ENCODE data around the gene MCRIP2. TPM values are rescaled to one million over a fixed set of nuclear protein-coding genes. Genes with fewer than 3 reads are reported as not detected.

Gene MCRIP2
- total and polyA plus RNA-seq, 9 of the 15 experiments (the other 6 are each of a cell fraction or from before 2014, with no cell fraction given): 0.80 to 120 (median 35.2) TPM

DNA sequence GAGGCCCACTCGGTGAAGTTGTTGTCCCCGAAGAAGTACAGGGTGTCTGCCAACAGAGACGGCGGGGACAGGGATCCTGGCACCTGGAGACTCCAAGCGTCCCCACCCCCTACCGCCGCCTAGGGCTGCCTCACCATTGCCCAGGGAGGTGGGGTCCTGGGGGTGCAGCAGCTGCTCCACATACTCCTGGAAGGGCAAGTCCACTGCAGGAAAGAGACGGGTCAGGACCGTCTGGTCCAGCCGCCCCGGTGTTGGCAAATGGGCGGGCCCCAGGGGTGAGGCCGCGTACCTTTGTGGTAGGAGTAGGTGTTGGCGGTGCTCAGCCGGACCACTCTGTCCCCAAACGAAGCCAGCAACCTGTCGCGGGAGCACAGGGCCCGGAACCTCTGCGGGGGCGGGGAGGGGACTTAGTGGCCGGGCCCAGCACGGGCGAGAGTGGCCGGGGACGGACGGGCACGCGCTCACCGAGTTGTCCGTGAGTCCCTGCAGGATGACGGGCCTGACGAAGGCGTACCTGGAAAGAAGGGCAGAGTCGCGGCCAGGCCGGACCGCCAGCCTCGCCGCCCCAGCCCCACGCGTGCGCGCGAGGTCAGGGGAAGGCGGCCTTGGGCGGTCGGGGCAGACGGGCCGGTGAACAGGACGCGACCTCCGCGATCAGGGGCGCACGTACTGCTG lies 41.9 kb downstream of the MCRIP2 start (continued):
- TF ChIP-seq, protein P1, sequence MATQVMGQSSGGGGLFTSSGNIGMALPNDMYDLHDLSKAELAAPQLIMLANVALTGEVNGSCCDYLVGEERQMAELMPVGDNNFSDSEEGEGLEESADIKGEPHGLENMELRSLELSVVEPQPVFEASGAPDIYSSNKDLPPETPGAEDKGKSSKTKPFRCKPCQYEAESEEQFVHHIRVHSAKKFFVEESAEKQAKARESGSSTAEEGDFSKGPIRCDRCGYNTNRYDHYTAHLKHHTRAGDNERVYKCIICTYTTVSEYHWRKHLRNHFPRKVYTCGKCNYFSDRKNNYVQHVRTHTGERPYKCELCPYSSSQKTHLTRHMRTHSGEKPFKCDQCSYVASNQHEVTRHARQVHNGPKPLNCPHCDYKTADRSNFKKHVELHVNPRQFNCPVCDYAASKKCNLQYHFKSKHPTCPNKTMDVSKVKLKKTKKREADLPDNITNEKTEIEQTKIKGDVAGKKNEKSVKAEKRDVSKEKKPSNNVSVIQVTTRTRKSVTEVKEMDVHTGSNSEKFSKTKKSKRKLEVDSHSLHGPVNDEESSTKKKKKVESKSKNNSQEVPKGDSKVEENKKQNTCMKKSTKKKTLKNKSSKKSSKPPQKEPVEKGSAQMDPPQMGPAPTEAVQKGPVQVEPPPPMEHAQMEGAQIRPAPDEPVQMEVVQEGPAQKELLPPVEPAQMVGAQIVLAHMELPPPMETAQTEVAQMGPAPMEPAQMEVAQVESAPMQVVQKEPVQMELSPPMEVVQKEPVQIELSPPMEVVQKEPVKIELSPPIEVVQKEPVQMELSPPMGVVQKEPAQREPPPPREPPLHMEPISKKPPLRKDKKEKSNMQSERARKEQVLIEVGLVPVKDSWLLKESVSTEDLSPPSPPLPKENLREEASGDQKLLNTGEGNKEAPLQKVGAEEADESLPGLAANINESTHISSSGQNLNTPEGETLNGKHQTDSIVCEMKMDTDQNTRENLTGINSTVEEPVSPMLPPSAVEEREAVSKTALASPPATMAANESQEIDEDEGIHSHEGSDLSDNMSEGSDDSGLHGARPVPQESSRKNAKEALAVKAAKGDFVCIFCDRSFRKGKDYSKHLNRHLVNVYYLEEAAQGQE (IDR thresholded peaks at IDR 0.05; ENCODE audit: borderline replicate concordance): no peak
- TF ChIP-seq, protein P1 (CRISPR knock-in tag; IDR thresholded peaks at IDR 0.05; ENCODE audit: low read depth): peak; percentile 81; the same call in 1 of the 2 replicates
- TF ChIP-seq ZNF696 (CRISPR knock-in tag; conservative IDR thresholded peaks at IDR 0.05) (no peak), HDAC6 (IDR thresholded peaks at IDR 0.05; ENCODE audit: low read depth, low read length) (no peak), HDAC1 (IDR thresholded peaks at IDR 0.05) (peak in 1 of 2 experiments; percentile 31; a peak in 1 of 4 replicates), PRMT5 (CRISPR knock-in tag; IDR thresholded peaks at IDR 0.05) (0 out of 2 replicates have a peak, but pooled peaks have one; percentile 18), ZNF445 (CRISPR knock-in tag; IDR thresholded peaks at IDR 0.05; ENCODE audit: low read depth) (peak; percentile 50; the same call in 1 of the 2 replicates), NR3C1 (CRISPR knock-in tag; IDR thresholded peaks at IDR 0.05) (no peak), ZNF197 (CRISPR knock-in tag; IDR thresholded peaks at IDR 0.05; ENCODE audit: low read depth) (no peak), NCOA1 (IDR thresholded peaks at IDR 0.05; ENCODE audit: low read depth) (no peak), ZNF253 (CRISPR knock-in tag; conservative IDR thresholded peaks at IDR 0.05) (peak; percentile 75), RBFOX2 (IDR thresholded peaks at IDR 0.05; ENCODE audit: low read depth, low read length) (peak; percentile 76), CEBPG (CRISPR knock-in tag; IDR thresholded peaks at IDR 0.05) (peak; percentile 18; the same call in 1 of the 2 replicates), CEBPG (tag; conservative IDR thresholded peaks at IDR 0.05 in 1 of 2, IDR thresholded peaks at IDR 0.05 in 1 of 2) (no peak)
- TF ChIP-seq, protein P2, sequence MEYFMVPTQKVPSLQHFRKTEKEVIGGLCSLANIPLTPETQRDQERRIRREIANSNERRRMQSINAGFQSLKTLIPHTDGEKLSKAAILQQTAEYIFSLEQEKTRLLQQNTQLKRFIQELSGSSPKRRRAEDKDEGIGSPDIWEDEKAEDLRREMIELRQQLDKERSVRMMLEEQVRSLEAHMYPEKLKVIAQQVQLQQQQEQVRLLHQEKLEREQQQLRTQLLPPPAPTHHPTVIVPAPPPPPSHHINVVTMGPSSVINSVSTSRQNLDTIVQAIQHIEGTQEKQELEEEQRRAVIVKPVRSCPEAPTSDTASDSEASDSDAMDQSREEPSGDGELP (CRISPR knock-in tag; IDR thresholded peaks at IDR 0.05; ENCODE audit: borderline replicate concordance): 0 out of 2 replicates have a peak, but pooled peaks have one; percentile 45
- TF ChIP-seq, protein P3, sequence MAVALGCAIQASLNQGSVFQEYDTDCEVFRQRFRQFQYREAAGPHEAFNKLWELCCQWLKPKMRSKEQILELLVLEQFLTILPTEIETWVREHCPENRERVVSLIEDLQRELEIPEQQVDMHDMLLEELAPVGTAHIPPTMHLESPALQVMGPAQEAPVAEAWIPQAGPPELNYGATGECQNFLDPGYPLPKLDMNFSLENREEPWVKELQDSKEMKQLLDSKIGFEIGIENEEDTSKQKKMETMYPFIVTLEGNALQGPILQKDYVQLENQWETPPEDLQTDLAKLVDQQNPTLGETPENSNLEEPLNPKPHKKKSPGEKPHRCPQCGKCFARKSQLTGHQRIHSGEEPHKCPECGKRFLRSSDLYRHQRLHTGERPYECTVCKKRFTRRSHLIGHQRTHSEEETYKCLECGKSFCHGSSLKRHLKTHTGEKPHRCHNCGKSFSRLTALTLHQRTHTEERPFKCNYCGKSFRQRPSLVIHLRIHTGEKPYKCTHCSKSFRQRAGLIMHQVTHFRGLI (CRISPR knock-in tag; IDR thresholded peaks at IDR 0.05): no peak
- TF ChIP-seq, protein P4, sequence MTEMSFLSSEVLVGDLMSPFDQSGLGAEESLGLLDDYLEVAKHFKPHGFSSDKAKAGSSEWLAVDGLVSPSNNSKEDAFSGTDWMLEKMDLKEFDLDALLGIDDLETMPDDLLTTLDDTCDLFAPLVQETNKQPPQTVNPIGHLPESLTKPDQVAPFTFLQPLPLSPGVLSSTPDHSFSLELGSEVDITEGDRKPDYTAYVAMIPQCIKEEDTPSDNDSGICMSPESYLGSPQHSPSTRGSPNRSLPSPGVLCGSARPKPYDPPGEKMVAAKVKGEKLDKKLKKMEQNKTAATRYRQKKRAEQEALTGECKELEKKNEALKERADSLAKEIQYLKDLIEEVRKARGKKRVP (CRISPR knock-in tag; IDR thresholded peaks at IDR 0.05): no peak
